ENCODE data around the gene GMPPA. TPM values are rescaled to one million over a fixed set of nuclear protein-coding genes. Genes with fewer than 3 reads are reported as not detected.

Gene GMPPA
- total and polyA plus RNA-seq, 4 donors: 20.2 to 59.4 (median 43.4) TPM

- WGBS: 98% methylated on average over 18 of the region's 18 CpGs
Observed at GRCh38 chr2:219548990-219549389, 50.3 kb downstream of the GMPPA start.

GRCh38 chr2:219549619-219550018, 50.9 kb downstream of the GMPPA start:
- H3K4me1 ChIP-seq (ENCODE audit: control insufficient read depth in 4 of 4, insufficient read depth in 4 of 4, low read length in 3 of 4): peaks cover 5 to 17% (median 12%) of the 10 kb centered on the region in 4 donors
- no peaks in the 10 kb centered on the region for H3K9me3 ChIP-seq (ENCODE audit: control insufficient read depth in 4 of 4, low read length in 3 of 4)
- H3K9ac ChIP-seq (ENCODE audit: low read depth in 1 of 2, low read length in 2 of 2): no peak overlapping the region
- DNase-seq (ENCODE audit: low spot score): no peak
- TF ChIP-seq ATF3 (IDR thresholded peaks at IDR 0.05) (no peak), CTCF (IDR thresholded peaks at IDR 0.05; ENCODE audit: low read depth, low read length, missing input control) (no peak), RXRA (IDR thresholded peaks at IDR 0.05) (no peak), JUND (IDR thresholded peaks at IDR 0.05) (no peak), EGR1 (IDR thresholded peaks at IDR 0.05; ENCODE audit: low read depth in 2 of 2) (no peak), HNF4G (IDR thresholded peaks at IDR 0.05) (no peak), TAF1 (conservative IDR thresholded peaks at IDR 0.05) (no peak), RAD21 (IDR thresholded peaks at IDR 0.05) (no peak), REST (IDR thresholded peaks at IDR 0.05) (no peak)
- no peak overlapping the region for H3K27ac ChIP-seq (ENCODE audit: low read depth in 1 of 2, low read length in 2 of 2)
- WGBS: 89% methylated on average over 9 of the region's 9 CpGs
- H3K4me3 ChIP-seq (ENCODE audit: low read depth in 1 of 3, low read length in 3 of 3): no peak overlapping the region
- peaks cover 0 to 7% (median 0%) of the 10 kb centered on the region in 4 donors for H3K27me3 ChIP-seq (ENCODE audit: control insufficient read depth in 4 of 4, insufficient read depth in 4 of 4, low read length in 3 of 4)
- no peaks in the 10 kb centered on the region for H3K36me3 ChIP-seq (ENCODE audit: control insufficient read depth in 4 of 4, insufficient read depth in 3 of 4, low read depth in 1 of 4, low read length in 3 of 4)

More at GRCh38 chr2:219548990-219549389, 50.3 kb downstream of the GMPPA start:
- Histone ChIP-seq H3K4me1 (ENCODE audit: control insufficient read depth in 4 of 4, insufficient read depth in 4 of 4, low read length in 3 of 4) (peaks cover 11 to 23% (median 18%) of the 10 kb centered on the region in 4 donors), H3K9ac (ENCODE audit: low read depth in 1 of 2, low read length in 2 of 2) (no peak overlapping the region), H3K27me3 (ENCODE audit: control insufficient read depth in 4 of 4, insufficient read depth in 4 of 4, low read length in 3 of 4) (peaks cover 0 to 7% (median 0%) of the 10 kb centered on the region in 4 donors), H3K27ac (ENCODE audit: low read depth in 1 of 2, low read length in 2 of 2) (no peak overlapping the region), H3K4me3 (ENCODE audit: low read depth in 1 of 3, low read length in 3 of 3) (no peak overlapping the region), H3K36me3 (ENCODE audit: control insufficient read depth in 4 of 4, insufficient read depth in 3 of 4, low read depth in 1 of 4, low read length in 3 of 4) (no peaks in the 10 kb centered on the region), H3K9me3 (ENCODE audit: control insufficient read depth in 4 of 4, low read length in 3 of 4) (no peaks in the 10 kb centered on the region)
- TF ChIP-seq ATF3 (IDR thresholded peaks at IDR 0.05) (no peak), MAX (IDR thresholded peaks at IDR 0.05) (no peak), RAD21 (IDR thresholded peaks at IDR 0.05) (no peak), HNF4G (IDR thresholded peaks at IDR 0.05) (no peak), YY1 (IDR thresholded peaks at IDR 0.05) (no peak), SP1 (IDR thresholded peaks at IDR 0.05) (no peak), ZBTB33 (IDR thresholded peaks at IDR 0.05) (no peak), RXRA (IDR thresholded peaks at IDR 0.05) (no peak), JUND (IDR thresholded peaks at IDR 0.05) (no peak), HNF4A (conservative IDR thresholded peaks at IDR 0.05) (no peak), FOXA1 (IDR thresholded peaks at IDR 0.05) (no peak), GABPA (IDR thresholded peaks at IDR 0.05 in 1 of 2, conservative IDR thresholded peaks at IDR 0.05 in 1 of 2) (no peak), EGR1 (IDR thresholded peaks at IDR 0.05; ENCODE audit: low read depth in 2 of 2) (no peak), TAF1 (conservative IDR thresholded peaks at IDR 0.05) (no peak), NR2F2 (IDR thresholded peaks at IDR 0.05) (no peak)
- no peak for DNase-seq (ENCODE audit: low spot score)

Data from liver (tissue), 9 donors.